ENCODE measurements around the gene TOMM70. TPM values are rescaled to one million over a fixed set of nuclear protein-coding genes. Genes with fewer than 3 reads are reported as not detected.

TOMM70 gene
- total and polyA plus RNA-seq, 2 donors (not counting 3 experiments of a cell fraction or from before 2014, with no cell fraction given), result 7.6 to 32.3 TPM

DNA sequence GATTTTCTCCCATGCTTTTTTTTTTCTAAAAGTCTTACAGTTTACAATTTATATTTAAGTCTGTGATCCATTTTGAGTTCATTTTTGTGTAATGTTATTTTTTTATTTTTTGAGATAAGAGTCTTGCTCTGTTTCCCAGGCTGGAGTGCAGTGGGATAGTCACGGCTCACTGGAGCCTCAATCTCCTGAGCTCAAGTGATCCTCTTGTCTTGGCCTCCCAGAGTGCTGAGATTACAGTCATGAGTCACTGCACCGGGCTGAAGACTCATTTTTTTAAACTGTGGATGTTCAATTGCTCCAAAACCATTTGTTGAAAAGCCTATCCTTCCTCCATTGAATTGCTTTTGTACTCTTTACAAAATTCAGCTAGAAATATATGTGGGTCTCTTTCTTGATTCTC, 20.0 kb upstream of the TOMM70 start:
- no peak overlapping the region for H3K4me3 ChIP-seq (replicated peaks in 1 of 3; ENCODE audit: insufficient read depth in 1 of 3, low read depth in 1 of 3, low read length in 3 of 3)
- H4K20me1 ChIP-seq (replicated peaks; ENCODE audit: control insufficient read depth, extremely low read depth, insufficient read depth, low read length), result no peaks in the 10 kb centered on the region
- no TSS peak for BruUV-seq (replicated peaks)
- no peaks in the 10 kb centered on the region for H3K9me1 ChIP-seq (replicated peaks; ENCODE audit: control insufficient read depth, extremely low read depth, insufficient read depth, low read length)
- TF ChIP-seq, protein P1, sequence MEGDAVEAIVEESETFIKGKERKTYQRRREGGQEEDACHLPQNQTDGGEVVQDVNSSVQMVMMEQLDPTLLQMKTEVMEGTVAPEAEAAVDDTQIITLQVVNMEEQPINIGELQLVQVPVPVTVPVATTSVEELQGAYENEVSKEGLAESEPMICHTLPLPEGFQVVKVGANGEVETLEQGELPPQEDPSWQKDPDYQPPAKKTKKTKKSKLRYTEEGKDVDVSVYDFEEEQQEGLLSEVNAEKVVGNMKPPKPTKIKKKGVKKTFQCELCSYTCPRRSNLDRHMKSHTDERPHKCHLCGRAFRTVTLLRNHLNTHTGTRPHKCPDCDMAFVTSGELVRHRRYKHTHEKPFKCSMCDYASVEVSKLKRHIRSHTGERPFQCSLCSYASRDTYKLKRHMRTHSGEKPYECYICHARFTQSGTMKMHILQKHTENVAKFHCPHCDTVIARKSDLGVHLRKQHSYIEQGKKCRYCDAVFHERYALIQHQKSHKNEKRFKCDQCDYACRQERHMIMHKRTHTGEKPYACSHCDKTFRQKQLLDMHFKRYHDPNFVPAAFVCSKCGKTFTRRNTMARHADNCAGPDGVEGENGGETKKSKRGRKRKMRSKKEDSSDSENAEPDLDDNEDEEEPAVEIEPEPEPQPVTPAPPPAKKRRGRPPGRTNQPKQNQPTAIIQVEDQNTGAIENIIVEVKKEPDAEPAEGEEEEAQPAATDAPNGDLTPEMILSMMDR (IDR thresholded peaks at IDR 0.05; ENCODE audit: extremely low read depth in 1 of 2, insufficient read depth in 1 of 2, low read depth in 1 of 2, low read length in 2 of 2), result no peak
- TF ChIP-seq FOS (IDR thresholded peaks at IDR 0.05; ENCODE audit: borderline replicate concordance, insufficient read depth, low read length) (no peak), POLR2AphosphoS5 (IDR thresholded peaks at IDR 0.05; ENCODE audit: insufficient read depth, low read depth, low read length) (no peak), POLR2A (IDR thresholded peaks at IDR 0.05; ENCODE audit: low read depth, low read length) (no peak), MYC (IDR thresholded peaks at IDR 0.05; ENCODE audit: low read depth, low read length) (no peak), JUN (IDR thresholded peaks at IDR 0.05; ENCODE audit: borderline replicate concordance, insufficient read depth, insufficient read length, low read depth) (no peak), GATA2 (IDR thresholded peaks at IDR 0.05; ENCODE audit: insufficient read depth, insufficient read length, low read depth, low read length) (no peak)
- TF ChIP-seq, protein P2, sequence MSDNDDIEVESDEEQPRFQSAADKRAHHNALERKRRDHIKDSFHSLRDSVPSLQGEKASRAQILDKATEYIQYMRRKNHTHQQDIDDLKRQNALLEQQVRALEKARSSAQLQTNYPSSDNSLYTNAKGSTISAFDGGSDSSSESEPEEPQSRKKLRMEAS (IDR thresholded peaks at IDR 0.05; ENCODE audit: insufficient read depth, insufficient read length), result no peak
- H3K27me3 ChIP-seq (ENCODE audit: control insufficient read depth in 2 of 2, insufficient read depth in 2 of 2, low read length in 2 of 2), result peaks cover 0 to 4% of the 10 kb centered on the region in 2 experiments
- no peak overlapping the region for H3K9ac ChIP-seq (replicated peaks; ENCODE audit: extremely low read depth, insufficient read depth, low read length)
- dilution Hi-C loops (cut with MboI; ENCODE audit: extremely low pct_ligation_motif_present, low sequenced_read_pairs), result no loop called here
- no peak overlapping the region for H3K27ac ChIP-seq (ENCODE audit: insufficient read depth, low read depth, low read length)
- no peaks in the 10 kb centered on the region for H3K9me3 ChIP-seq (replicated peaks; ENCODE audit: control insufficient read depth, insufficient read depth, low read length)
- FAIRE-seq, result no peak
- H2AFZ ChIP-seq (ENCODE audit: low read depth, low read length), result no peak overlapping the region
- intact Hi-C loops (cut with micrococcal nuclease), result no loop called here
- DNase-seq (ENCODE audit: low read depth, low spot score), result no peak
- H3K4me2 ChIP-seq (ENCODE audit: insufficient read depth, low read length), result no peak overlapping the region
- H3K36me3 ChIP-seq (ENCODE audit: control insufficient read depth in 2 of 2, extremely low read depth in 1 of 2, insufficient read depth in 2 of 2, low read length in 2 of 2), result no peaks in the 10 kb centered on the region
- H3K79me2 ChIP-seq (ENCODE audit: control insufficient read depth, insufficient read depth, low read length), result no peaks in the 10 kb centered on the region
- ChIA-PET CTCF (no interaction called here), POLR2A (no interaction called here)
- no peaks in the 10 kb centered on the region for H3K4me1 ChIP-seq (ENCODE audit: control insufficient read depth, extremely low read depth, insufficient read depth, low read length)

All from endothelial cell of umbilical vein (primary cell).